DOHH2 (cell line): ENCODE data around the gene PPL.

ENCODE experiments used
- H3F3A ChIP-seq: fragments of 200-600 bp; sonication (generic), shearing (Covaris generic); 2 replicates; pipeline ENCODE4 v1.6.0; 2016; ENCODE audit warnings: antibody characterized with exemption, mild to moderate bottlenecking; ENCODE audit not compliant: control insufficient read depth, insufficient read depth
- H3K27ac ChIP-seq: fragments of 200-600 bp; sonication (generic); 2 replicates; pipeline ENCODE4 v1.5.1; 2014; ENCODE audit warnings: low read depth, mild to moderate bottlenecking, low read length, moderate library complexity
- H3K27me3 ChIP-seq: fragments of 200-600 bp; sonication (generic); 2 replicates; pipeline ENCODE4 v1.6.1; 2014; ENCODE audit warnings: mild to moderate bottlenecking, low read length, mixed read lengths; ENCODE audit not compliant: control insufficient read depth
- H3K36me3 ChIP-seq: fragments of 200-600 bp; sonication (generic); 2 replicates; pipeline ENCODE4 v1.6.1; 2014; ENCODE audit warnings: mild to moderate bottlenecking, low read length, moderate library complexity, mixed read lengths; ENCODE audit not compliant: control insufficient read depth
- H3K4me1 ChIP-seq: fragments of 200-600 bp; sonication (generic); 2 replicates; pipeline ENCODE4 v1.6.1; 2014; ENCODE audit warnings: mild to moderate bottlenecking, low read length, mixed read lengths; ENCODE audit not compliant: control insufficient read depth
- H3K4me2 ChIP-seq: fragments of 200-600 bp; sonication (generic); 2 replicates; pipeline ENCODE4 v1.6.0; 2014; ENCODE audit warnings: mild to moderate bottlenecking, low read length, moderate library complexity
- H3K4me3 ChIP-seq: fragments of 200-600 bp; sonication (generic); 2 replicates; pipeline ENCODE4 v1.5.1; 2014; ENCODE audit warnings: mild to moderate bottlenecking, low read length, mixed read lengths
- H3K79me2 ChIP-seq: fragments of 200-600 bp; sonication (generic); 2 replicates; pipeline ENCODE4 v1.6.1; 2014; ENCODE audit warnings: mild to moderate bottlenecking, low read length, mixed read lengths; ENCODE audit not compliant: control insufficient read depth
- H3K9me2 ChIP-seq: fragments of 200-600 bp; sonication (generic); replicated peaks from 2 replicates; pipeline ENCODE4 v1.6.1; 2014; ENCODE audit warnings: mild to moderate bottlenecking, low read length, mixed read lengths; ENCODE audit not compliant: control insufficient read depth
- H3K9me3 ChIP-seq: fragments of 200-600 bp; sonication (generic); 2 replicates; pipeline ENCODE4 v1.6.1; 2014; ENCODE audit warnings: antibody characterized with exemption, low read length, mixed read lengths; ENCODE audit not compliant: control insufficient read depth, insufficient read depth
- H4K20me1 ChIP-seq: fragments of 200-600 bp; sonication (generic); 2 replicates; pipeline ENCODE4 v1.6.0; 2014; ENCODE audit warnings: low read depth, mild to moderate bottlenecking, antibody characterized with exemption, low read length, moderate library complexity; ENCODE audit not compliant: control insufficient read depth, insufficient read depth
- CTCF ChIP-seq: fragments of 200-600 bp; sonication (generic); IDR thresholded peaks from one replicate; pipeline ENCODE4 v1.5.1; 2014; ENCODE audit warnings: antibody characterized with exemption, mild to moderate bottlenecking, low read depth, low read length; ENCODE audit not compliant: poor library complexity, severe bottlenecking
- EZH2phosphoT487 ChIP-seq: fragments of 200-600 bp; sonication (generic); IDR thresholded peaks from 2 replicates; pipeline ENCODE4 v1.6.1; 2017; ENCODE audit warnings: borderline replicate concordance, mild to moderate bottlenecking, antibody characterized with exemption, low read length, moderate library complexity, mixed read lengths

Gene PPL

GRCh38 chr16:4920826-4921225 is 16.1 kb downstream of the PPL start:
- Histone ChIP-seq H3K27ac (no peak overlapping the region), H4K20me1 (no peaks in the 10 kb centered on the region), H3K4me1 (no peaks in the 10 kb centered on the region), H3K4me3 (no peak overlapping the region), H3F3A (no peaks in the 10 kb centered on the region), H3K27me3 (no peaks in the 10 kb centered on the region), H3K4me2 (no peak overlapping the region), H3K9me3 (no peaks in the 10 kb centered on the region; the same call in 1 of the 2 replicates), H3K79me2 (no peaks in the 10 kb centered on the region), H3K9me2 (no peaks in the 10 kb centered on the region), H3K36me3 (no peaks in the 10 kb centered on the region)
- TF ChIP-seq EZH2phosphoT487 (no peak), CTCF (no peak)

- H3K4me2 ChIP-seq = no peak overlapping the region
- H3K9me3 ChIP-seq = no peaks in the 10 kb centered on the region
- no peaks in the 10 kb centered on the region for H3K4me1 ChIP-seq
- no peaks in the 10 kb centered on the region for H3F3A ChIP-seq
- no peaks in the 10 kb centered on the region for H4K20me1 ChIP-seq
- H3K27me3 ChIP-seq = no peaks in the 10 kb centered on the region
- H3K4me3 ChIP-seq = no peak overlapping the region
- no peak for TF ChIP-seq CTCF
- no peak for TF ChIP-seq EZH2phosphoT487
- no peaks in the 10 kb centered on the region for H3K9me2 ChIP-seq
- no peak overlapping the region for H3K27ac ChIP-seq
- H3K79me2 ChIP-seq = no peaks in the 10 kb centered on the region
- no peaks in the 10 kb centered on the region for H3K36me3 ChIP-seq
These were observed 18.1 kb downstream of the PPL start for GRCh38 chr16:4918781-4919251.

GRCh38 chr16:4917117-4917516 is 19.8 kb downstream of the PPL start:
- Histone ChIP-seq H3K27ac (no peak overlapping the region), H3K4me3 (no peak overlapping the region), H3F3A (no peaks in the 10 kb centered on the region), H3K36me3 (no peaks in the 10 kb centered on the region), H3K9me3 (no peaks in the 10 kb centered on the region), H3K27me3 (no peaks in the 10 kb centered on the region), H3K9me2 (no peaks in the 10 kb centered on the region), H4K20me1 (no peaks in the 10 kb centered on the region), H3K79me2 (no peaks in the 10 kb centered on the region), H3K4me1 (no peaks in the 10 kb centered on the region), H3K4me2 (no peak overlapping the region)
- TF ChIP-seq CTCF (no peak), EZH2phosphoT487 (no peak)
